ENCODE results near the gene XRCC1. TPM values are rescaled to one million over a fixed set of nuclear protein-coding genes. Genes with fewer than 3 reads are reported as not detected.
"Not testable (repeated sequence)": the region's sequence is repeated elsewhere in the genome, so short reads cannot be mapped to it uniquely, and the experiment has no call there.

The XRCC1 gene
- total RNA-seq, 3 donors from 2014 or later, result 21.0 to 24.2 (median 23.1) TPM

GRCh38 chr19:43512399-43512798 lies 62.9 kb downstream of the XRCC1 start:
- not testable (repeated sequence) for ATAC-seq; H3K27me3 Mint-ChIP-seq (ENCODE audit: low read depth); DNase-seq; H3K4me1 Mint-ChIP-seq (ENCODE audit: low read depth); H3K36me3 Mint-ChIP-seq (ENCODE audit: insufficient read depth); H3K9me3 Mint-ChIP-seq; H3K4me3 Mint-ChIP-seq

DNA sequence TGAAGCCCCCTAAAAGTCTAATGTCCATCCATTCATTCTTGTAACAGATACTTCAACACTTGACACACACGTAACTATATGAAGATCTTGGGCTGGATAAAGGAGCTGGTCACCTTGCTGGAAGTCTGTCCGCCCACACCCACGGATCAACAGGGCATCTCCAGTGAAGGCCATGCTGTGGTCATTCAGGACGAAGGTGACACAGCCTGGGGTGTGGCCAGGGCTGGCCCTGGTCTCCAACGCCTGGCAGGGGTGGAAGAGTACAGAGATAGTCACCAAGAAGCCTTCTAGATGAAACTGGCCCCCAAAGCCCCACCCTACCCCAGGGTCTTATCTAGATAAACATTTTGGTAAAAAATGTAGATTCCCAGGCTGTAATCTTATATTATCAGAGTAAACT lies 64.0 kb downstream of the XRCC1 start:
- ATAC-seq (no peak), DNase-seq (no peak)
- Mint-ChIP-seq H3K27me3 (ENCODE audit: low read depth) (no peaks in the 10 kb centered on the region), H3K9me3 (no peaks in the 10 kb centered on the region), H3K4me3 (no peak overlapping the region), H3K36me3 (ENCODE audit: insufficient read depth) (peaks cover 9% of the 10 kb centered on the region), H3K4me1 (ENCODE audit: low read depth) (no peaks in the 10 kb centered on the region)

DNA sequence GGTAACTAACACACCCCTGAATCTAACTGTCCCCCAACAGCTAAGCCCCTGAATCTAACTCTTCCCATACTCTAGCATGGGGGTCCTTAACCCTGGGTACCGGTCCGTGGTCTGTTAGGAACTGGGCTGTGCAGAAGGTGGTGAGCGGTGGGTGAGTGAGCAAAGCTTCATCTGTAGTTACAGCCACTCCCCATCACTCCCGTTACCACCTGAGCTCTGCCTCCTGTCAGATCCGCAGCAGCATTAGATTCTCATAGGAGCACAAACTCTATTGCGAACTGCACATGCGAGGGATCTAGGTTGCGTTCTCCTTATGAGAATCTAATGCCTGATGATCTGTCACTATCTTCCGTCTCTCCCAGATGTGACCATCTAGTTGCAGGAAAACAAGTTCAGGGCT lies 64.6 kb downstream of the XRCC1 start:
- Mint-ChIP-seq H3K36me3 (ENCODE audit: insufficient read depth) (peaks cover 9% of the 10 kb centered on the region), H3K4me1 (ENCODE audit: low read depth) (peaks cover 3% of the 10 kb centered on the region), H3K9me3 (no peaks in the 10 kb centered on the region), H3K4me3 (no peak overlapping the region), H3K27me3 (ENCODE audit: low read depth) (no peaks in the 10 kb centered on the region)
- no peak for ATAC-seq
- no peak for DNase-seq

DNA sequence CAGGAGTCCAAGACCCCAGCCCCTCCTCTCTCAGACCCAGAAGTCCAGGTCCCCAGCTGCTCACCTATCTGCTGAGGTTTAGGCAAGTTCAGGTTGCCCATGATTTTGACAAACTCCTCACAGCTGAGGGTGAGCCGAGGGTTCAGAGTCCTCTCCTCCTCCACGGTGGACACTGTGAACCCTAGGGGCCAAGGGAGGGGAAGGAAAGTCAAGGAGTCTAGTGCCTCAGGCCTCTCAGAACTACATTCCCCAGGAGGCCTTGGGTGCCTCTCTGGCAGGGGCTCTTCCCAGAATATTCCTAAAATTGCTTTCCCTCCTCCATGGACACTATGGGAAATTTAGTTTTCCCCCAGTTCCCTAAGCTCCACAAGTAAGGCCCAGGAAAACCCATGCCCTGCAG lies 67.4 kb downstream of the XRCC1 start:
- Mint-ChIP-seq H3K27me3 (ENCODE audit: low read depth) (no peaks in the 10 kb centered on the region), H3K4me3 (no peak overlapping the region), H3K9me3 (no peaks in the 10 kb centered on the region), H3K4me1 (ENCODE audit: low read depth) (peaks cover 19% of the 10 kb centered on the region), H3K36me3 (ENCODE audit: insufficient read depth) (peaks cover 9% of the 10 kb centered on the region)
- no peak for DNase-seq
- ATAC-seq, result no peak

DNA sequence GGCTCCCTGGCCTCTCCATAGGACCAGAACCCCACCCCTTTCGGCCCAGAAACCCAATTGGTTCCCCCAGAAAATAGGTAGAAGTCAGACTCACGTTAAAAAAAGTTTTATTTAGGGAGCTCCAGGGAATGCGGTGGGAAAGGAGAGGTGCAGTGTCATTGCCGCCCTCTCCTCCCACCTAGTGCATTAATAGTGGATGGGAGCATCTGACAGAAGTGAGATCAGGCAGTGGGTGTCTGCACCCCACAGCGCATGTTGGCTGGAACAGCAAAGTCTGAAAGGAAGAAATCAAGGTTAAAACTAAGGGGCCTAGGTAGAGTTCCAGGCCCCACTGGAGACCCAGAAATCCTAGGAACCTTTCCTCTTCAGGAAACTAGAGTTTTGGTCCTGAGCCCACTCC lies 68.7 kb downstream of the XRCC1 start:
- no peak overlapping the region for H3K4me3 Mint-ChIP-seq
- no peaks in the 10 kb centered on the region for H3K9me3 Mint-ChIP-seq
- no peaks in the 10 kb centered on the region for H3K27me3 Mint-ChIP-seq (ENCODE audit: low read depth)
- H3K36me3 Mint-ChIP-seq (ENCODE audit: insufficient read depth), result peaks cover 9% of the 10 kb centered on the region
- H3K4me1 Mint-ChIP-seq (ENCODE audit: low read depth), result peaks cover 28% of the 10 kb centered on the region
- DNase-seq (no peak), ATAC-seq (no peak)

DNA sequence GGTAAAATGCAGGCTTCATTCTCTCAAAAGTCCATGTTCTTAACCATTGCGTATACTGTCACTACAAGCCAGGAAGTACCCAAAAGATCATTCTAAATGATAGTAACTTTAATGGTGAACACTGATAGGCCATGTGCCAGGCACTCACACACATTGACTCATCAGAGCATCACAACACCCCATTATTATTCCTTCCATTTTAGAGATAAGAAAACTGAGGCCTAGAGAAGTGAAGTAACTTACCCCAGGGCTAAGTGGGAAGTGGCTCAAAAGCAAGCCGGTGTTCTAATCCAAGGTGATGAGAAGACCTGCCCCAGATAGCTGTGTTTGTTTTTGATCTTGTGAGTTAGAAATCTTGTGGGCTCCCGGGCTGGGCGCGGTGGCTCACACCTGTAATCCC lies 69.4 kb downstream of the XRCC1 start:
- Mint-ChIP-seq H3K36me3 (ENCODE audit: insufficient read depth) (peaks cover 9% of the 10 kb centered on the region), H3K4me3 (no peak overlapping the region), H3K27me3 (ENCODE audit: low read depth) (no peaks in the 10 kb centered on the region), H3K4me1 (ENCODE audit: low read depth) (peaks cover 28% of the 10 kb centered on the region), H3K9me3 (no peaks in the 10 kb centered on the region)
- ATAC-seq (no peak), DNase-seq (no peak)

- Mint-ChIP-seq H3K9me3 (no peaks in the 10 kb centered on the region), H3K4me1 (ENCODE audit: low read depth) (peaks cover 31% of the 10 kb centered on the region), H3K4me3 (peak overlapping the region; percentile 49), H3K36me3 (ENCODE audit: insufficient read depth) (peaks cover 10% of the 10 kb centered on the region), H3K27me3 (ENCODE audit: low read depth) (no peaks in the 10 kb centered on the region)
- ATAC-seq, result no peak
- DNase-seq, result no peak
Measured at GRCh38 chr19:43505186-43505456, 70.2 kb downstream of the XRCC1 start.

DNA sequence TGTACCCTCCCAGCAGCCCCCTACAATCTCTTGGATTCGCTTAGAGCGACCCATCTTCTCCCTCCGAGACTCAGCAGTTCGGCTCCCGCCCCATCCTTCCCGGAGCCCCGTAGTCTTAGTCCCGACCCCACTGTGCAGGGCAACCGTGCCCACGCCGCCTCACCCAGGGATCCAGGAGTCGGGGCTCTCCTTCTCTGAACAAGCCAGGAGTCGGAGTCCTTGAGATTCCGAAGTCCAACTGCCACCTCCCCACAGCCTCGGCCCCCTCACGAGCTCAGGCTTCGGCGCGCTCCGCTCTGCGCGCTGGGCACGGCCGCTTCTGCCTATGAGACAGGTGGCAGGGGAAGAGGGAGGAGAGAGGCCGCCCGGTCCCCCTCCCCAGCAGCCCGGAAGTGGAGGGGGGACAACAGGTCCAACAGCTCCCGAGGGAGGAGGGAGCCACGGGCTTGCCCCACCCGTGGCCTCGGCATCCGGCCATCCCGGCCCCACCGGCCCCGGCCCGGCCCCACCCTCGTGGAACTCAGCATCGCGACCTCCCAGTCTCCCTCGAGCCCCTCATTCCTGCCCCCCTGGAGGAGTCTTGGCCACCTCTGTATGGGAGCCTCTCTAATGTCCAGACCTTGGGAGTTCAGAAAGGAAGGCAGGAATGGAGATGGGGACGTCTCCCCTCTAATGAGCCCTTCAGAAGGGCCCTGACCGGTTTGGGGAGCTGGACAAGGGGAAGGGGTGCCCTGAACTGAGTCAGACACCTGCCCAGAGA lies 70.7 kb downstream of the XRCC1 start, which contains the start of gene PHLDB3:
Gene PHLDB3 (minus strand): TSS at position 321 of the 760 bp plus-strand sequence. CDS start 628 bp downstream, outside the sequence.
- Mint-ChIP-seq H3K9me3 (no peaks in the 10 kb centered on the region), H3K27me3 (ENCODE audit: low read depth) (no peaks in the 10 kb centered on the region), H3K4me3 (peak within 1 kb of the TSS; percentile 88), H3K4me1 (ENCODE audit: low read depth) (peaks cover 31% of the 10 kb centered on the region), H3K36me3 (ENCODE audit: insufficient read depth) (peaks cover 10% of the 10 kb centered on the region)
- DNase-seq, result peak; percentile 52
- peak; percentile 28 for ATAC-seq

GRCh38 chr19:43503501-43504425 lies 71.6 kb downstream of the XRCC1 start:
- H3K4me1 Mint-ChIP-seq (ENCODE audit: low read depth), result peaks cover 31% of the 10 kb centered on the region
- ATAC-seq, result peak; percentile 95 to 96
- DNase-seq, result peak; percentile 100
- H3K4me3 Mint-ChIP-seq, result peak overlapping the region; percentile 88
- no peaks in the 10 kb centered on the region for H3K27me3 Mint-ChIP-seq (ENCODE audit: low read depth)
- no peaks in the 10 kb centered on the region for H3K9me3 Mint-ChIP-seq
- peaks cover 12% of the 10 kb centered on the region for H3K36me3 Mint-ChIP-seq (ENCODE audit: insufficient read depth)

DNA sequence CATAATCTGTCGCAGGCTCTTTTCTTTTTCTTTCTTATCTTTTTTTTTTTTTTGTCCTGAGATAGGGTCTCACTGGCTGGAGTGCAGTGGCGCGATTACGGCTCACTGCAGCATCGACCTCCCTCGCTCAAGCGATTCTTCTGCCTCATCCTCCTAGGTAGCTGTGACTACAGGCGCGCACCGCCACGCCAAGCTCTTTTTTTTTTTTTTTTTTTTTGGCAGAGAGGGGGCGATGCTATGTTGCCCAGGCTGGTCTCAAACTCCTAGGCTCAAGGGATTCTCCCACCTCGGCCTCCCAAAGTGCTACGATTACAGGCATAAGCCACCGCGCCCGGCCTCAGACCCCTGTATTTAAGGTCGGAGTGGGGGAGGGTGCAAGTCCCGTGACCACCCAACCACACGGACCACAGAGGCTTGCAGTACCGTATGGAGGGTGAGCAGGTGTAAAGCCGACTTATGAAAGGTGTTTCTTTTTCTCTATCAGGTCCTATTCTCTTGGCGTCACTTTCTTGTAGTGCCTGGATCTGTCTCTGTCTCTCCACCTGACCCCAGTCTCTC lies 72.8 kb downstream of the XRCC1 start:
- ATAC-seq (no peak), DNase-seq (no peak)
- Mint-ChIP-seq H3K27me3 (ENCODE audit: low read depth) (no peaks in the 10 kb centered on the region), H3K4me1 (ENCODE audit: low read depth) (peaks cover 31% of the 10 kb centered on the region), H3K36me3 (ENCODE audit: insufficient read depth) (peaks cover 19% of the 10 kb centered on the region), H3K9me3 (no peaks in the 10 kb centered on the region), H3K4me3 (peak overlapping the region; percentile 88)

- ATAC-seq (no peak), DNase-seq (no peak)
- Mint-ChIP-seq H3K4me1 (ENCODE audit: low read depth) (peaks cover 31% of the 10 kb centered on the region), H3K36me3 (ENCODE audit: insufficient read depth) (peaks cover 21% of the 10 kb centered on the region), H3K4me3 (peak overlapping the region; percentile 88), H3K9me3 (no peaks in the 10 kb centered on the region), H3K27me3 (ENCODE audit: low read depth) (no peaks in the 10 kb centered on the region)
Measured at GRCh38 chr19:43501661-43502418, 73.5 kb downstream of the XRCC1 start.

DNA sequence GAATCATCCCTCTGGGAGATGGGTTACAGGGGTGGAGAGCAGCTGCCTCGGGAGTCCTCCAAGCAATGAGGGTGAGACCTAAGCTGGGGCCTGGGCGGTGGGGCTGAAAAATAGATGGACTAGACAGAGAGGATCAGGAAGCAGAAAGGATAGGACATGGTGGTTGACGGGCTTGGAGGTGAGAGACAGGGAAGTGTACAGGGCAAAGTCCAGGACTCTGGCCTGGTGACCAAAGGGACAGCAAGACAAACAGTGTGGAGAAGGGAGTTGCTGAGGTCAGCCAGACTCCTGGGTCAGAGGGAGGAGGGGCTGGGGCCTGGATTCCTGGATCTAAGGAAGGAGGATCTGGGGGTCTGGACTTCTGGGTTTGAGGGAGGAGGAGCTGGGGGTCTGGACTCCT lies 76.3 kb downstream of the XRCC1 start:
- H3K9me3 Mint-ChIP-seq, result no peaks in the 10 kb centered on the region

DNA sequence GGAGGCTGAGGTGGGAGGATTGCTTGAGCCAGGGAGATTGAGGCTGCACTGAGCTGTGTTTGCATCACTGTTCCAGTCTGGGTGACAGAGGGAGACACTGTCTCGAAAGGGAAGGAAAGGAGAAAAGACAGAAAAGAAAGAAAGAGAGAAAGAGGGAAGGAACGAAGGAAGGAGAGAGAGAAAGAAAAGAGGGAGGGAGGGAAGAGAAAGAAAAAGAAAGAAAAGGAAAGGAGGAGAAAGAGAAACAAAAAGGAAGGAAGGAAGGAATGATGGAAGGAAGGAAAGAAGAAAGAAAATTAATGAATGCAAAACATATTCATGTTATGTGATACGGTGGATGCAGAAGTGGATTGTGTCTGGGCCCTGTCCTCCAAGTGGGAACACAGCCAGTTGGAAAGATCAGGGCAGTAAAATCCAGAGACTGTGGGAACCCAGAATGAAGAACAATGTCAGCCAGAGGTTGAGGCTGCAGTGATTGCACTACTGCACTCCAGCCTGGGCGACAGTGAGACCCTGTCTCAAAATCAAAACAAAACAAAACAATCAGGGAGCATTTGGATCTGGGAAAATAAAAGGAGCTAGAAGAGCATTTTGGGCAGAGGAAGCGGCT lies 77.0 kb downstream of the XRCC1 start:
- no peaks in the 10 kb centered on the region for H3K9me3 Mint-ChIP-seq
- DNase-seq (no peak), ATAC-seq (no peak)
- peaks cover 31% of the 10 kb centered on the region for H3K36me3 Mint-ChIP-seq (ENCODE audit: insufficient read depth)
- H3K4me3 Mint-ChIP-seq, result no peak overlapping the region
- peaks cover 17% of the 10 kb centered on the region for H3K4me1 Mint-ChIP-seq (ENCODE audit: low read depth)
- H3K27me3 Mint-ChIP-seq (ENCODE audit: low read depth), result no peaks in the 10 kb centered on the region

More for the DNA sequence above, 76.3 kb downstream of the XRCC1 start:
- peaks cover 19% of the 10 kb centered on the region for H3K4me1 Mint-ChIP-seq (ENCODE audit: low read depth)
- no peaks in the 10 kb centered on the region for H3K27me3 Mint-ChIP-seq (ENCODE audit: low read depth)
- ATAC-seq (no peak), DNase-seq (no peak)
- no peak overlapping the region for H3K4me3 Mint-ChIP-seq
- peaks cover 31% of the 10 kb centered on the region for H3K36me3 Mint-ChIP-seq (ENCODE audit: insufficient read depth)

- no peaks in the 10 kb centered on the region for H3K9me3 Mint-ChIP-seq
- peaks cover 28% of the 10 kb centered on the region for H3K36me3 Mint-ChIP-seq (ENCODE audit: insufficient read depth)
- peaks cover 3% of the 10 kb centered on the region for H3K4me1 Mint-ChIP-seq (ENCODE audit: low read depth)
- no peak for DNase-seq
- no peak for ATAC-seq
- no peaks in the 10 kb centered on the region for H3K27me3 Mint-ChIP-seq (ENCODE audit: low read depth)
- no peak overlapping the region for H3K4me3 Mint-ChIP-seq
Measured at GRCh38 chr19:43496960-43497359, 78.4 kb downstream of the XRCC1 start.
